NCI-H345 (cell line): Measurements from ENCODE around the gene SNX9.
"Not testable (repeated sequence)": the region's sequence is repeated elsewhere in the genome, so short reads cannot be mapped to it uniquely, and the experiment has no call there.

ENCODE experiments used
- DNase-seq: peaks from one replicate; lab custom pipeline; 2025; lab: John Stamatoyannopoulos, UW

Gene SNX9

GRCh38 chr6:157955675-157956074, 132.6 kb downstream of the SNX9 start:
- DNase-seq: no peak

DNA sequence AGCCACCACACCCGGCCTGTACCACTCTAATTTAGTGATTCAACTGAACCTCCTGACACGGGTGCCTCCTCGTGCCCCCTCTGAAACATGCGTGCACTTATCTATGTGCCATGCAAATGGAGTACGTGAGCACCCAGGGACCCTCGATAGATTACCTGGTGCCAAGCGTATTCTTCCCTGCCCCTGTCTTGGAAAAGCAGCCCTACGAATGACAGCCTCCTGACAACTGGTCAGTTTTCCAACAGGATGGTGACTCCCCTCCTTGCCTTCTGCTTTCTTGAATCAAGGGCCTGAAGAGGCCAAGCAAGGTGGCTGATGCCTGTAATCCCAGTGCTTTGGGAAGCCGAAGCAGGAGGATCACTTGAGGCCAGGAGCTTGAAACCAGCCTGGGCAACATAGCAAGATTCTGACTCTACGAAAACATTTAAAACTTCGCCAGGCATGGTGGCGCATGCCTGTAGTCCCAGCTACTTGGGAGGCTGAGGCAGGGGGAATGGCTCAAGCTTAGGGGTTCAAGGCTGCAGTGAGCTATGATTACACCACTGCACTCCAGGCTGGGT, 133.2 kb downstream of the SNX9 start:
- no peak for DNase-seq

DNA sequence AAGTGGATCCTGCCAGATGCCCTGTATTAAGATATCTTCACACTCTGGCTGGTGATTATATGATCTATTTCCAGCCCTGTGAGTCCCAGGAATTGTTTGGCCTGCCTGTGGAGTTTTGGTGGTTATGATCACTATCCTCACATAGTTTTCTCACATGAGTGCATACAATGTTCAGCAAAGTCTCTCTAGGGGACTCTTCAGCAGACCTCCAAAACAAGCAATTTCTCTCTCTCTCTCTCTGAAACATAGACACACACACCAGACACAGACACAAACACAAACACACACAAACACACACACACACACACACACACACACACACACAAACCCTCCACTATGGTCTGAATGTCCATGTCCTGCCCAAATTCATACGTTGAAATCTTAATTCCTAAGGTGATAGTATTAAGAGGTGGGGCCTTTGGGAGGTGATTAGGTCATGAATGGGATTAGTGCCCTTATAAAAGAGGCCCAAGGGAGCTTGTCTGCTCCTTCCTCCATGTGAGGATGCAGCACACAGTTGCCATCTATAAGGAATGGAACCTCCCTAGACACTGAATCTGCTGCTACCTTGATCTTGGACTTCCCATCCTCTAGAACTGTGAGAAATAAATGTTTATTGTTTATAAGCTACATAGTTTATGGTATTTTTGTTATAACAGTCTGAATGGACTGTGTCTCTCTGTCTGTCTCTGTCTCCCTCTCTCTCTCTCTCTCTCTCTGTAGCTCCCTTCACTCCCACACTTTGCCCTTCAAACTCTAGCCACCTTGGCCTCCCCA, 136.6 kb downstream of the SNX9 start:
- DNase-seq: no peak

GRCh38 chr6:157961153-157961831, 138.2 kb downstream of the SNX9 start:
- no peak for DNase-seq

DNA sequence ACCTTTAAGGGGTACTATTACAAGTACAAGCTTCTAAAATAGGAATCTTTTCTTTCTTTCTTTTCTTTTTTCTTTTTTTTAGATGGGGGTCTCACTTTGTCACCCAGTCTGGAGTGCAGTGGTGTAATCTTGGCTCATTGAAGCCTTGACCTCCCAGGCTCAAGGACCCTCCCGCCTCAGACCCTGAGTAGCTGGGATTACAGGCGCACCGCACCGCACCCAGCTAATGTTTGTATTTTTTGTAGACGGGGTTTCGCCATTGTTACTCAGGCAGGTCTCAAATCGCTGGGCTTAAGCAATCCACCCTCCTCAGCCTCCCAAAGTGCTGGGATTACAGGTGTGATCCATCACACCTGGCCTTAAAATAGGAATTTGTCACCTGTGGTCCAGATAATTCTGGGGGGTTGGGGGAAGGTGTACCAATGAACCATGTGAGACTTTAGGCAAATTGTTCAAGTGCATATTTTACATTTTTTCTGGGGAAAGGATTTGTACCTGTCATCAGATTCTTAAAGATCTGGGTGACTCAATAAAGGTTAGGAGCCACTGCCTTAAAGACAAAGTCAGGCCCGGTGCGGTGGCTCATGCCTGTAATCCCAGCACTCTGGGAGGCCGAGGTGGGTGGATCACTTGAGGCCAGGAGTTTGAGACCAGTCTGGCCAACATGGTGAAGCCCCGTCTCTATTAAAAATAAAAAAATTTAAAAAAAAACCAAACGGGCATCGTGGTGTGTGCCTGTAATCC, 139.0 kb downstream of the SNX9 start:
- no peak for DNase-seq

- no peak for DNase-seq
These were observed 139.7 kb downstream of the SNX9 start for GRCh38 chr6:157962601-157963302.

- DNase-seq: no peak
These were observed 141.1 kb downstream of the SNX9 start for GRCh38 chr6:157964100-157964499.

- DNase-seq: no peak
These were observed 142.3 kb downstream of the SNX9 start for GRCh38 chr6:157965387-157965786.

DNA sequence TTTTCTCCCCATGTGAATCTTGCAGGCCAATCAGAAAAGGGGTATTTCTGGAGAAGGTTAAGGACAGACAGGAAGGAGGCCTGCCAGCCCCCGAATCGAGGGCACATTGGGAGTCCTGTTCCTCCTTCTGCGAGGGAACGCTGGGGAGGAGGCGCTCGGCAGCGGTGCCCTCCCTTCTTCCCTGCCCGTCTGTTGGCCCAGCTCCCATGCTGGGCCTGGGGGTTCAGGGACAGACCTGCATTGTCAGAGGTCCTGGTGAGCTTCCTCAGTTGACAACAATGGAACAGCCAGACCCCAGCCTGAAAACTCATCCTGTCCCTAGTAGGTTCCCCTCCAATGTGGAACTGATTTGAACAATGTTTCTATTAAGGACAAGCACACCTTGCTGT, 143.5 kb downstream of the SNX9 start:
- DNase-seq: no peak

GRCh38 chr6:157967020-157967419, 144.0 kb downstream of the SNX9 start:
- DNase-seq: peak; percentile 73

DNA sequence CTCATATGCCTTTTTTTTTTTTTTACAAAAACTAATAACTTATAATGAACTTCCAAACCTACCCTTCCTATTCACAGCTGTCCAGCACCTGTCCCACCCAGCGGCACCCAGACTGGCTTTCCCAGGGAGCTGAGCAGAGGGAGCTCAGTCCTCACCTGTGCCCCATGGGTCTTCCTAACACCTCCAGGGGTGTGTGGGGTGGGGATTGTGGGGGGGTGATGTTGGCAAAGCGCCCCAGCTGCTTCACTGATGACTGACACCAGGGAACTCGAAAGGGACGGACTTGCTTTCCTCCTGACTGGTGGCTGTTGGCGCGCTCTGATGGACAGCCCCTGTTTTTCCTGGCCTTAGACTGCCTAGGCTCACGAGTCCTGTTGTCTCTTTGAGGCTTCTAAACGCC, 144.4 kb downstream of the SNX9 start:
- no peak for DNase-seq

DNA sequence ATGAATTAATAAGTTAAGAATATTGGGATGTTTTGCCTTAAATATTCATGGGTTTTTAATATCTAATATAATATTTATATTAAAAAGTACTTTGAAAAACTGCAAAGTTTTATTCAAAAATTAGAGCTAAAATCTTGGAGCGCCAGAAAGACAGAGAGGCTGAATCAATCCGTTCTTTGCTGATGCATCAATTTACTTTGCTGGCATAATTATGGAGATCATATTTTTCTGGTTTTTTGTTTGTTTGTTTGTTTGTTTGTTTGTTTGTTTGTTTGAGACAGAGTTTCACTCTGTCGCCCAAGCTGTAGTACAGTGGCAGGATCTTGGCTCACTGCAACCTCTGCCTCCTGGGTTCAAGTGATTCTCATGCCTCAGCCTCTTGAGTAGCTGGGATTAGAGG, 149.1 kb downstream of the SNX9 start:
- not testable (repeated sequence) for DNase-seq

- no peak for DNase-seq
These were observed 151.4 kb downstream of the SNX9 start for GRCh38 chr6:157974341-157974894.

DNA sequence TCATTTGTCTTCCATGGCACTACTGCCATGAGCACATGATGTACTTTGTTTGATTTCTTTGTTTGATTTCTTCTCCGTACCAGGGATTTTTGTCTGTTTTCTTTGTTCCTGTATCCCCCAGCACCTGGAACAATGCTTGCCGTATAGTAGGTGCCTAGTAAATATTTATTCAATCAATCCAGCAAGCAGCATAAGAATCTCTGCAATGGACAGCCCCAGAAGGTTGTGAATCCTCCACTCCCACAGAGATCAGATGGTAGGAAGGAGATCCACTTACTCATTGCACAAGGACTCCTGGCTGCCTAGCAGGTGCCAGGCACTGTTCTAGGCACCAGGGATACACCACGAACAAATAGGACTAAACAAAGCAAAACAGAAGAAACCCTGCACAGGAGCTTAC, 151.9 kb downstream of the SNX9 start:
- DNase-seq: no peak

DNA sequence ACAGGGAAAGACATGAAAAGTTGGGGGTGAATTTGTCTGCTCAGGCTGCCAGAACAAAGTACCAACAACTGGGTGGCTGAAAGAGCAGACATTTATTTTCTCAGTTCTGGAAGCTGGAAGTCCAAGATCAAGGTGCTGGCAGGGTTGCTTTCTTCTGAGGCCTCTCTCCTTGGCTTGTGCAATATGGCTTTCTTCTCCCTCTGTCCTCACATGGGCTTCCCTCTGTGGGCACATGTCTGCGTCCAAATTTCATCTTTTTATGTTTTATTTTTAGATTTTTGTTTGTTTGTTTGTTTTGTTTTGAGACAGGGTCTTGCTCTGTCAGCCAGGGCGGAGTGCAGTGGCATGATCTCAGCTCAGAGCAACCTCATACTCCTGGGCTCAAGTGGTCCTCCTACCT, 152.4 kb downstream of the SNX9 start:
- no peak for DNase-seq

DNA sequence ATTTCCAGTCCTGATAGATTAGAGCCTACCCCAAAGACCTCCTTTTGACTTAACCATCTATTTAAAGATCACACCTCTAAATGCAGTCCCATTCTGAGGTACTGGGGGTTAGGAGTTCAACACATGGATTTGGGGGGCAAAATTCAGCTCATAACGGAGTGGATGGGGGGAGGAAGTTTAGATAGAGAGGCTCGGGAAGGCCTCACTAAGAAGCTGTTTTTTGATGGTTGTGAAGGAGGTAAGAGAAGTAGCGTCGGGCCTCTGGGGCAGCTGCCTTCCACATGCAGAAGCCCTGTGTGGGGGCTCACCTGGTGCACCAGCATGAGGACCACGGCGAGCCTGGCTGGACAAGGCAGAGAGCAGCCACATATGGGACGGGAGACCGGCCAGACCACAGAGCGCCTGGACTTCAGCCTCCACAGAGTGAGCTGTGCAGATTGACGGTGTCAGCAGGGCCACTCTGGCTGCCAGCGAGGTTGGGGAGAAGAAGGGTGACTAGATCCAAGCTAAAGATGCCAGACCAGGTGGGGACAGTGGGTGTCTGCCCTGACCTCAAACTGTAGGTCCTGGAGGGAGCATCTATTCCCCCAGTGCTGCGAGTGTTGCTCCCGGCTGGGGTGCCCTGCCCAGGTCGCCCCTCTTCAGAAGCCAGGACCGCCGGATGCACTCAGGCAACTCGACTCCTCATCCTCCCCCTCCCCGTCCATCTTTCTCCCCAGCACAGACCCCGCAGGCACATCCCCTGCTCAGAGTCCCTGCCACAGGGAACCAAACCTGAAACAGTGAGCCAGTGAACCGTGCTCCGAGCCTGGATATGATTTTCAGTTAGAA, 153.5 kb downstream of the SNX9 start:
- DNase-seq: no peak

- DNase-seq: no peak
These were observed 154.2 kb downstream of the SNX9 start for GRCh38 chr6:157977176-157977804.

DNA sequence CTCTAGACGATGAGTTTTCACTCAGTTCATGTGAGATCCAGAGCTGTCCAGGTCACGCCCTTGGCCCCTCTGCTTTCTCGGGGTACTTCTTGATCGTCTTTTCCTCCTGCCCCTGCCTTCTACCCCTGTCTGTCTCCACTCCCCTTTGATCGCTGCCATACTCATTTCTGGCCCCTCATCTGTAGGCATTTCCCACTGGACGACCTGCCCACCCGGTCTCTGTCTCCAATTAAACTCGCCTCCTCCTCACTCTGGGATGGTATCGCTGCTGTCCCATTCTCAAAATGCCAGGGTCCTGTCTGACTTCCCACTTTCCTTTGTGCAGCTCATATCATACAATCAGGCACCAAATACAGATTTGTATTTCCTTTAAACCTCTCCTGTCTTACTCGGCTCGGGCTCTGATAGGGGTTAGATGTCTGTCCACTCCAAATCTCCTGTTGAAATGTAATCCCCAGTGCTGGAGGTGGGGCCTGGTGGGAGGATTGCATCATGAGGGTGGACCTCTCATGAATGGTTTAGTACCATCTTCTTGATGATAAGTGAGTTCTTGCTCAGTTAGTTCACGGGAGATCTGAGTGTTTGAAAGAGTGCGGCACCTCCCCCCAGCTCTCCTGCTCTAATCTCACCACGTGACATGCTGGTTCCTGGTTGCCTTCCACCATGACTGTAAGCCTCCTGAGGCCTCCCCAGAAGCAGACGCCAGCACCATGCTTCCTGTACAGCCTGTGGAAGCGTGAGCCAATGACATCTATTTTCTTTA, 155.2 kb downstream of the SNX9 start:
- no peak for DNase-seq

DNA sequence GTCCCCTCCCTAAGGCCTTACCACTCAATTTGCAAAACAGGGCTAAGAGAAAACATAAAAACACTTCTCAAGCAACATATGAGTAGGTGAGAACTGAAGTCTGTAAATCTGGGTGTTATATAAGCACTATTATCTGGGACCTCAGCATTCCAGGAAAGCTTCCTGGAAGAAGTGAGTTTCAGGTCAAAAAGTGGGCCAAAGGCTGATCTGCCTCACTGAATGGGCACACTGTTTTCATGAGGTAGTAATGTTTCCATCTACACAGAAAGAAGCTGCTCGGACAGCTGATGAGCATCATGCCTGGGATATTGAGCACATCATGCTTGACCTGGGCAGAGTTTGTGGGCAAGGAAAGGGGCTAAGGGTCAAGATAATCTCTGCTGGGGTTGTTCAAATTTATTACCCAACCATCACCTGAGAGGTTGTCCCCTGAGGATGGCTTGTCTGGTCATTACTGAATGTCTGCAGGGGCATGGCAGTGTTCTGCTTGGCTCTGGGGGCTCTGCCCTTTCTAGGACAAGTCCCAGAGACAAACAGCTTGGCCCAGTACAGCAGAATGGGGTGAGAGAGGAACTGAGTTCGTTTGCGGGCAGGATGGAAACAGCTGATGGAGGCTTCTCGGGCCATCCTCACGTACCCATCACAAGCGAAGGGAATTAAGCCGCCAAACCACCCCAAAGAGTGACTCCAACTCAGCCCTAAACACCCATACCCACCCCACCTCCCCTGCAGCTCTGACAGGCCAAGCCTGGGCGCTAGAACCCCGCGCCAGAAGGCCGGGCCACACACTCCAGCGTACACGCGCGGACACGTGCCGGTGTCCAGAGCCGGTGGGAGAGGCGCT, 157.5 kb downstream of the SNX9 start:
- no peak for DNase-seq
